GM12878 (cell line): Measurements from ENCODE around the gene SLC38A3.

Source experiments
- BHLHE40 ChIP-seq, 2 experiments: fragments of 450-650 bp in 1 of 2; IDR thresholded peaks; 2 replicates each; pipeline ENCODE4 v1.6.1; 2011 to 2017; ENCODE audit warnings: low read depth in 2 of 2, borderline replicate concordance in 1 of 2, improper control_type of control experiment in 1 of 2, low read length in 1 of 2, mild to moderate bottlenecking in 1 of 2
- CTCF ChIP-seq, 3 experiments: IDR thresholded peaks in 2 of 3; conservative IDR thresholded peaks in 1 of 3; 2 replicates each; pipeline ENCODE4 v1.5.1; 2011; ENCODE audit warnings: low read depth in 3 of 3, low read length in 3 of 3, mild to moderate bottlenecking in 3 of 3, control low read depth in 2 of 3, moderate library complexity in 2 of 3, inconsistent platforms in 1 of 3, mixed read lengths in 1 of 3; ENCODE audit not compliant: control insufficient read depth in 2 of 3, insufficient read depth in 1 of 3; ENCODE audit errors: extremely low read depth in 1 of 3
- REST ChIP-seq: IDR thresholded peaks from 2 replicates; pipeline ENCODE4 v1.6.1; 2012; ENCODE audit warnings: mild to moderate bottlenecking, low read depth, low read length

GRCh38 chr3:50174517-50174895 lies 30.6 kb upstream of the SLC38A3 start:
- TF ChIP-seq CTCF (IDR thresholded peaks at IDR 0.05 in 2 of 3, conservative IDR thresholded peaks at IDR 0.05 in 1 of 3; ENCODE audit: control insufficient read depth in 2 of 3, extremely low read depth in 1 of 3, insufficient read depth in 1 of 3, low read depth in 3 of 3, low read length in 3 of 3) (no peak), REST (no peak), BHLHE40 (IDR thresholded peaks at IDR 0.05; ENCODE audit: borderline replicate concordance in 1 of 2, low read depth in 2 of 2, low read length in 1 of 2) (no peak)
